OCI-LY3 (cell line): ENCODE results near the gene ATP8A2.

ENCODE experiments used
- EZH2phosphoT487 ChIP-seq: fragments of 200-600 bp; shearing (Covaris generic); IDR thresholded peaks from 2 replicates; pipeline ENCODE4 v1.6.1; 2018; ENCODE audit warnings: antibody characterized with exemption, mixed run types, low read depth
- TF ChIP-seq, protein P1 (sequence below): fragments of 200-600, 300-600 bp; sonication (generic); IDR thresholded peaks from 2 replicates; pipeline ENCODE4 v1.5.1; 2014; ENCODE audit warnings: antibody characterized with exemption, low read length, low read depth

DNA sequence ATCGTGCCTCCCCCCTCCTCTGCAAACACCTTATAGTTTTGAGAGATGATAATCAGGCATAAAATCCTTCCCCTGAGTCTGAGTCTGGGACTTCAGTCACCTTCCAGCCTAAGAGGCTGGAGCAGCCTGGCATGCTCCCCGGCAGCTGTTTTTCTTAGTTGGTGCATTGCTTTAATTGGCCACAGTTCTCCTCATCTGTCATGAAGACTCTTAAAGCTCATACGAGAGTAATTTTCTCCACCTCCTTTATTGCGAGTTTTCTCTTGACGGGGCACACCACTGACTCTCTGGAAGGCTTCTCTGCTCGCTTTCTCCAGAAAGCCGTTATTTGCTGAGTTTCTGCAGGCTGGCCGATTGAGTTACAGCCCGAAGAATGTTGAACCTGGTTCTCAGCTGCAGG lies 310.5 kb downstream of the ATP8A2 start:
- TF ChIP-seq, protein P1, sequence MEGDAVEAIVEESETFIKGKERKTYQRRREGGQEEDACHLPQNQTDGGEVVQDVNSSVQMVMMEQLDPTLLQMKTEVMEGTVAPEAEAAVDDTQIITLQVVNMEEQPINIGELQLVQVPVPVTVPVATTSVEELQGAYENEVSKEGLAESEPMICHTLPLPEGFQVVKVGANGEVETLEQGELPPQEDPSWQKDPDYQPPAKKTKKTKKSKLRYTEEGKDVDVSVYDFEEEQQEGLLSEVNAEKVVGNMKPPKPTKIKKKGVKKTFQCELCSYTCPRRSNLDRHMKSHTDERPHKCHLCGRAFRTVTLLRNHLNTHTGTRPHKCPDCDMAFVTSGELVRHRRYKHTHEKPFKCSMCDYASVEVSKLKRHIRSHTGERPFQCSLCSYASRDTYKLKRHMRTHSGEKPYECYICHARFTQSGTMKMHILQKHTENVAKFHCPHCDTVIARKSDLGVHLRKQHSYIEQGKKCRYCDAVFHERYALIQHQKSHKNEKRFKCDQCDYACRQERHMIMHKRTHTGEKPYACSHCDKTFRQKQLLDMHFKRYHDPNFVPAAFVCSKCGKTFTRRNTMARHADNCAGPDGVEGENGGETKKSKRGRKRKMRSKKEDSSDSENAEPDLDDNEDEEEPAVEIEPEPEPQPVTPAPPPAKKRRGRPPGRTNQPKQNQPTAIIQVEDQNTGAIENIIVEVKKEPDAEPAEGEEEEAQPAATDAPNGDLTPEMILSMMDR, result no peak
- no peak for TF ChIP-seq EZH2phosphoT487
